GM18909 (cell line): ENCODE results near the gene MCTP1.
"Not testable (repeated sequence)": the region's sequence is repeated elsewhere in the genome, so short reads cannot be mapped to it uniquely, and the experiment has no call there.

Experiments
- ATAC-seq: cut with Tn5 transposase; IDR thresholded peaks from one replicate; pipeline ENCODE4 v1.9.1; 2021; ENCODE audit warnings: mild to moderate bottlenecking; ENCODE audit not compliant: unreplicated experiment, poor library complexity

Gene MCTP1

DNA sequence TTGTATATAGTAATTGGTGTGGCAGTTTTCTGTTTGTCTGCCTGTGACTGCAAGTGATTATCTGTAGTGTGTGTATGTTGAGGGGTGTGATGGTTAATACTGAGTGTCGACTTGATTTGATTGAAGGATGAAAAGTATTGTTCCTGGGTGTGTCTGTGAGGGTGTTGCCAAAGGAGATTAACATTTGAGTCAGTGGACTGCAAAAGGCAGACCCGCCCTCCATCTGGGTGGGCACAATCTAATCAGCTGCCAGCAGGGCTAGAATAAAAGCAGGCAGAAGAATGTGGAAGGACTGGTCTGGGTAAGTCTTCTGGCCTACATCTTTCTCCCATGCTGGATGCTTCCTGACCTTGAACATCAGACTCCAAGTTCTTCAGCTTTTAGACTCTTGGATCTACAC is 290.4 kb downstream of the MCTP1 start:
- not testable (repeated sequence) for ATAC-seq

DNA sequence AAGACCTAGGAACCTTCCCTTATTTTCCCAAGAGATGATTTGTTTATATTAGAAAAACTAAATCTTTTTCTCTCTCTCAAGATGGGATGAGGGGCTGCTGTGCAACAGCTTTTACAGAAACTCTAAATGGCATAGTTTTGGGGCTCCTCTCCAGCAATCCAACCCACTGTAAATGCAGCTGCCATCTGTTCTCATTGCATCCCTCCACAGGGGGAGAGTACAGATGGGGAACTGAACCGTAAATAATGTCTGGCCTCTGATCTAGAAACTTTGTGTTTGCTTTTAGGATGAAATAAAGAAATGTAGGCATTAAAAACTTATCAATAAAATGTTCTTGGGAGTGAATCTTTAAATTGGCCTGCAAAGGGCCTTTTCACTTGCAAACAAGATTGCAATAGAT is 291.4 kb downstream of the MCTP1 start:
- no peak for ATAC-seq

DNA sequence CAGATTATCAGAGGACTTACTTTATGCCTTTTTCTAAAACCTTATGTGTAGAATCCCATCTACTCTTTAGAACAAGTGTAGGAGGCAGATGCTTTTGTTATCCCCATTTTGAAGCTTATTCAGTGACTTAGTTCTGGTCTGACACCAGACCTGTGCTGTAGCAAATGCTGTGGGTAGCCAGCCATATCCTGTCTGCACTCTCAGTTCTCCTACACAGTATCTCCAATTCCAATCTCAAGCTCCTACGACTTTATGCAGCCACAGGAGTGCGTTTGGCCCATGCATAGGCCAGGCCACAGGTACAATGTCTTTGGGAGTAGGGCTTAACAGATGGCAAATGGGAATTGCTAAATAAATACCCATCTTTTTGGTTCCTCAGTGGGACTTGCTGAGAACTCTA is 292.6 kb downstream of the MCTP1 start:
- peak; percentile 70 for ATAC-seq

DNA sequence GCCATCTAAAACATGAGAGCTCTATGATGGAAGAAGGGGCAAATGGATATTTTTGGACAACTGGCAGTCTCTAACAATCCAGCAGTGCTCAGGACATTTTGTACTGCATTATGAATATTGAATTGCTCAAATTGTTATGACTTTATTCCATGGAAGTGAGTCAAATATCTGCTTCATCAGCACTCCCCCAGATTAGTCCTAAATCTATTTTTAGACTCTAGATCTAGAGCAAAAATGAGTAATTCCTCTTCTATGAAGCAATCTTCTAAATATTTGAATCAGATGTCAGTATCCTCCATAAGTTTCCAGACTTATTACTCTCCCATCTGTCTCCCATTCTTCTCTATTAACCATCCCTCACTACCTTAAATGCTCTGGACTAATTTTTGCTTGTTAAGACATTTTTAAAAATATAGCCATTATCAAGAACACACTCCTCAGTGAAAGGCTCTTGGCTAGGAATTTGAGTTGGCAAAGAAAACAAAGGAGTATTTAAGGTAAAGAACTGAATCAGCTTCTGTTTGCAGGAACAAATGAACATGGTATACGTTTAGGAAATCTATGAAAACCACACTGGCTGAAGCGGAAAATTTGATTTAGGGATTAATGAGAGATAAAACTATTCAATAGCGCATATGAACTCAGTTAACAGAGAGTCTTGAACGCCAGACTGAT is 300.9 kb downstream of the MCTP1 start:
- ATAC-seq = no peak

DNA sequence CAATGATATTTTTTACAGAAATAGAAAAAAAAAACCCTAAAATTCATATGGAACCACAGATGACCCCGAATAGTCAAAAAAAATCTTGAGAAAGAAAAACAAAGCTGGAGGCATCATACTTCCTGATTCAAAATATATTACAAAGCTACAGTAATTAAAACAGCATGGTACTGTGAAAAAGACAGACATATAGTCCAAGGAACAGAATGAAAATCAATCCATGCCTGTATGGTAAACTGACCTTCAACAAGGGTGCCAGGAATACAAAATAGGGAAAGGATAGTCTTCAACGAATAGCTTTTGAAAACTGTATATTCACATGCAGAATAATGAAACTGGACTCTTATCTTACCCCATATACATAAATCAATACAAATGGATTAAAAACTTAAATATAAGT is 307.5 kb downstream of the MCTP1 start:
- ATAC-seq = no peak

DNA sequence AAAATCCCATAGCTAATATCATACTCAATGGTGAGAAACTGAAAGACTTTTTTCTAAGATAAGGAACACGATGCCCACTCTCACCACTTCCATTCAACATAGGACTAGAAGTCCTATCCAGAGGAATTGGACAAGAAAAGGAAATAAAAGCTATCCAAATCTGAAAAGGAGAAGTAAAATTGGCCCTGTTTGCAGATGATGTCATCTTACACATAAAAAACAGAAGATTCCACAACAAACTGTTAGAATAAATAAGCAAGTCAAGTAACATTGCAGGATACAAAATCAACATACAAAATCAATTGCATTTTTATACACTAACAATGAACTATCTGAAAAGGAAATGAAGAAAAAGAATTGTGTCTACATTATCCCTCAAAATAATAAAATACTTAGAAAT is 308.0 kb downstream of the MCTP1 start:
- no peak for ATAC-seq

DNA sequence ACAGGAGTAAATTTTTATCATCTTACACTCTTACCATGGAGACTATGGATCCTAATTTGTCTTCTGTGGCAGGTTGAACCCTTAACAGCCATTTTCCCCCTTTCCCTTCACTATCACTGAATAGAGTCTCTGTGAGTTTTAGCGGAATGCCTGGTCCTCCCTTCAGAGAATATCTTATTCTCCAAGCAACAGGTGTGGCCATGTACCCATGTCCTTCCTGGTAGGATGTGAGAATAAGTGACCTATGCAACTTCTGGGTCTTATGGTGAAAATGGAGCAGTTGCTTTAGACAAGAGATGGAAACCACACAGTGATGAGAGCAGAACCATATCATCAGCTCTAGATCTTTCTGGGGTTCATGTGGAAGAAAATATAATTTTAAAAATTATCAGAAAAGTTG is 312.6 kb downstream of the MCTP1 start:
- no peak for ATAC-seq

DNA sequence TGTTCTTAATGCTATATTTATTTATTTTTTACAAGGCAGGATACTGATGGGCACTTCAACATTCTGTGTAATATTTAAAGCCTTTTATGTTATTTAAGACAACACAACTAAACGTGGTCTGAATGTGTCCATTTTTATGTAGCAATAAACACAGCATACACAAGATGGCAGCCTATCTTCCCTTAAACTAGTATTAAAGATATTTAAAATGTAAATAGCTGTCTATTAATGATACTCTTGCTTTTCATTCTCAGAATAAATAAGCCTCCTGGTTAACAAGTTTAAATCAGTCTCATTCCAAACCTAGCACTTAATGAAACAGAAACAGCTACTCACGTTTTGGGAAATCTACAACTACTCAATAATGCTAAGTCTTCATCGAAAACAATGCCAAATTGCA is 315.7 kb downstream of the MCTP1 start:
- no peak for ATAC-seq

DNA sequence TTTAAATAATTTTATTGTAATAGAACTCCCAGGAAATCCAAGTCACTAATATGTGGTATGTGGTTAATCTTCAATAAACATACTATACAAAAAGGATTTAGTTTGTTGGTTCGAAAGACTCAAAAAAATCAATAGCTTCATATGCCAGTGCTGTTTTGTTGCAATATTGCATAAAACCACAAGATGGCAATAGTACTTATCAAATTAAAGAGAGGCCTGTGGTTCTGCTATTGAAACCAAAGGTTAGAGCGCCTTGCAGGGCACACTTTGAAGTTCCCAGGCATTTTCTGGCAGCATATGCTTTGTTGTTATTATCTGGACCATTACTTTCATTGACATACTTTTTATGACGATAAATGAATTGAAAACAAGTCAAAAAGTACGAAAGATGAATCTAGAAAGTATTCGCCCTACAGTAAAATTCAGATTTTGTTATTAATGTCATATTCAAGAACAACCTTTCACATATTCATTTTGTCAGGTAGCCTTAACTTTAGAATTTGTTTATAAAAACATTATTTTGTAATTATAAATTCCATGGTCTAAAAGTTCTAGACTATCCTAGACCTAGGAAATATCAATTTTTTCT is 316.3 kb downstream of the MCTP1 start:
- ATAC-seq = peak; percentile 74

DNA sequence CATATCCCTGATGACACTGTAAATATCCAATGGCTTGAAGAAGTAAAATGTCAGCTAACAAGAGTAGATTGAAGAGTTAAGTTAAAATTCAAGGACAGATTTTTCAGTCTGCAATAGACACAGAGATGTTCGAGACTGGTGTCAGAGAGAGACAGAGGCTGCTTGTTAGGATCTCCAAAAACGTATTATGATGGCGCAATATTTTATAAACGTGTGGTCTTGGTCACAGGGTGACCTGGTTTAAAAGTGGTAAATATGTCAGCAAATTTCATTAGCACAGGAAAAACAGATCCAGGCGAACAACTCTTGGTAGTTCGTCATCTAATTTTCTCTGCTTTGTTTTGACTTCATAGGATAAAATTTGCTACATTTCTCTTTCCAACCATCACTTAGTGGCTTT is 317.4 kb downstream of the MCTP1 start:
- no peak for ATAC-seq

DNA sequence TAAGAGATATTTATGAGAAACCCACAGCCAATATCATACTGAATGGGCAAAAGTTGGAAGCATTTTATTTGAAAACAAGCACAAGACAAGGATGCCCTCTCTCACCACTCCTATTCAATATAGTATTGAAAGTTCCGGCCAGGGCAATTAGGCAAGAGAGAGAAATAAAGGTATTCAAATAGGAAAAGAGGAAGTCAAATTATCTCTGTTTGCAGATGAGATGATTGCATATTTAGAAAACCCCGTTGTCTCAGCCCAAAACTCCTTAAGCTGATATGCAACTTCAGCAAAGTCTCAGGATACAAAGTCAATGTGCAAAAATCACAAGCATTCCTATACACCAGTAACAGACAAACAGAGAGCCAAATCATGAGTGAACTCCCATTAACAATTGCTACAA is 325.6 kb downstream of the MCTP1 start:
- not testable (repeated sequence) for ATAC-seq

DNA sequence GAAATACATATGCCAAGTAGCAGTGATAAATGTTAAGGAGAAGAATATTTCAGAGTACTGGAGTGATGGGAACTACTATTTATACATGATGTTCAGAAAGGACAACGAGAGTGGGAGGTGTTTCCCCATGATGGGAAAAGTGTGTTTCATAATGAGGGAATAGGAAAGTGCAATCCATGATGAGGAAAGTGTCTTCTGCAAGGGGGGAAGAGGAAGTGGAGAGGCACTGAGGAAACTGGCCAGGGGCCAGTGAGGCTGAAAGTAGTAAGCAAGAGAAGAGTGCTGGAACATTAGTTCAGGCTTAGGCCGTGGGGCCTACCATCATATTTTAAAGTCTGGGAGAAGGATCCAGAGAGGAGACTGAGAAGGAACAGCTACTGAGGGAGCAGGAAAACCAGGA is 339.2 kb downstream of the MCTP1 start:
- ATAC-seq = no peak

DNA sequence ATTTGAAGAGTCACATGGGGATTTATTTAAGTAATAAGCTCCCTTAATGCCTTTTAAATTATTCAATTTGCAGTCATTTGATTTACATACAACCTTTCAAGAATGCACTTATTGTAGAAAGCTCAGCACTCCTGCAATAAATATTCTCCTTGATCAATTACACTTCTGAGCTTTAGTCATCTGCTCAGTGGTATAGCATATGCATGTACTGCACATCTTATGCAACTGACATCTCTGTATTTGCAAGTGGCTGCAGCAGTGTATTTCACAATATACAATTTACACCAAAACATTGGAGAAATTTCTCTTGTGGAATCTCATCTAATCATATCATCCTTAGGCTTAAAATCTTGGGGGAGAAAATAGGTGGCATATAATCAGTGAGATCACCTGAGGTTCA is 340.7 kb downstream of the MCTP1 start:
- no peak for ATAC-seq

DNA sequence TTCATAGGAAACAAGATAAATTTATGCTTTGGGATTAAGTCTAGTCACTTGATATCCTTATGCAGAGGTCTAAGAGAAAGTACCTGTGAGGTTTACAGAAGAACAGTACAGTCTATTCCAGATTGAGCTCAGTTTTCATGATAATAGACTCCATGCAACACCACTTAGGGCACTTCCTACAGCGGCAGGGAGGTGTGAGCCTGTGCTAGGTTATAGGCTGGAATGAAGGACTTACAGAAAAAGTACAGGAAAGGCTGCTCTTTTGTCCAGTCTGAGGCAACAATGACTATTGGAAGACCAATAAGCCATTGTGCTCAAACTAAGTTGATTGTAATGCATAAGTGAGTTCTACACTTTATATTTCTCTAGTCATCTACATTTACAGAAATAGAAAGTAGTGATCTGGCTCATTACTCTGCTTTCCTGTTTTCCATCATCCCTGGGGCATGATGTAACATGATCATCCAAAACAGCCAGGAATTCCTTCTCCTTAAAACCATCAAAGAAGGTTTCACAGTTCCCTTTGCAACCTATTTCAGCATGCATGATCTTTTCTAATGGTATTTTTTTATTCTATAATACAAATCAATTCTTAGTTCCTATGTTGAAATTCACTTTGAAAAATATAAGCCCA is 343.7 kb downstream of the MCTP1 start:
- no peak for ATAC-seq

DNA sequence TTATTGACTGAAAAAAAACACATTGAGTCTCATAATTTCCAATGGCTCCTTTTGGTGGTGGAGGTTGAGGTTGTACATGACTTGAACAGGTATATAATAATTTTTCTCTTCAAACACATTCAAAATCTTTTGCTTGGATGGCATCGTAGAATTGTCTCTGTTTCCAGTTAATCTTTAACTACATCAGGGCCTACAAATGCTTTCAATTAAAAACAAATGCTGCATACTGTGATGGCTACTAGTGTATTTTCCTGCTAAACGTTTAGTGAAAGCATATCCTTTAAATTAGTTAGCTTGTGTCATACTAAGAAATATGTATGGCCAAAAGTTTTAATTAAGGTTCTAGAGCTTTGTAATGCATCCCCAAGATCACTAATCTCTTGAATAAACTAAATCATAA is 352.6 kb downstream of the MCTP1 start:
- no peak for ATAC-seq

DNA sequence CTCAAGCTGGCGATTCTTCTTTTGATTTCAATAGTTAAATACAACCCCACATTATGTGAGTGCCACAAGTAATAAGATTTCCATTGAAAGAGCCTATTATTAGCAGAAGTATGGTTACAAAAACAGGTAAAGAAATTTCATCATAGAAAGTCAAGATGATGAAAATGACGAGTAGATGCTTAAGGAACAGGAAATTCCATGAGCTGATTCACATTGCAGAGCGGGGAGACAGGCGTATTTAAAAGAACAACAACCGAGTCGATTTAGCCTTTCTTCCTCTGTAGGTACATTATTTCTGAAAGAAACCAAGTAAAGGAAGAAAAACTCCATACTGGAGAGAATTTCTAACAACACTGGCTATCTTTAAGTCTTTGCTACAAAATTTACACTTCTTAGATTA is 356.0 kb downstream of the MCTP1 start:
- no peak for ATAC-seq

DNA sequence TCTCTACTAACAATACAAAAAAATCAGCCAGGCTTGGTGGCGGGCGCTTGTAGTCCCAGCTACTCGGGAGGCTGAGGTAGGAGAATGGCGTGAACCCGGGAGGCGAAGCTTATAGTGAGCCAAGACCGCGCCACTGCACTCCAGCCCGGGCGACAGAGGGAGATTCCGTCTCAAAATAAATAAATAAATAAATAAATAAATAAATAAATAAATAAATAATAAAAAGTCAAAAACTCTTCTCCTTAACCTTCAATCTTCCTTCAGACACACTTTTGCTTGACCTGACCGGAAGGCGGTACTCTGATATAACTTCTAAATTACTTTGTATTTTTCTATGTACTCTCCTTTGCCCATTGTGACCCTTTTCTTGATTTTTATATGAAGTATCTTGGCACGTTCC is 364.3 kb downstream of the MCTP1 start:
- ATAC-seq = no peak

DNA sequence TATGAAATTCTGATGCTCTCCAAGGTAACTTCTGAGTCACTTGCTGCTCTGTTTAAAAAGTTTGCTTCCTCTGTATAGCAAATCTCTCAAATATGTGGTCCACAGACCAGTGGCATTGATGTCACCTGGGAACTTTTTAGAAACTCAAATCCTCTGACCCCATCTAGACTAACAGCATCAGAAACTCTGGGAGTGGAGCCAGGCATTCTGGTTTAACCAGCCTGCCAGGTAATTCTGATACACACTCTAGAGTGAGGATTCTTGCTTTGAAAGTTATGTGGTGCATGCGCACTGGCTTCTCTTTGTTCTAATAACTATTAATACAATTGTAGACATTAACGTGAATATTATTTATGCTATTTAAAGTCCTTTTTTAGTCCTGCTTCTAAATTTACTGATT is 368.3 kb downstream of the MCTP1 start:
- ATAC-seq = no peak

DNA sequence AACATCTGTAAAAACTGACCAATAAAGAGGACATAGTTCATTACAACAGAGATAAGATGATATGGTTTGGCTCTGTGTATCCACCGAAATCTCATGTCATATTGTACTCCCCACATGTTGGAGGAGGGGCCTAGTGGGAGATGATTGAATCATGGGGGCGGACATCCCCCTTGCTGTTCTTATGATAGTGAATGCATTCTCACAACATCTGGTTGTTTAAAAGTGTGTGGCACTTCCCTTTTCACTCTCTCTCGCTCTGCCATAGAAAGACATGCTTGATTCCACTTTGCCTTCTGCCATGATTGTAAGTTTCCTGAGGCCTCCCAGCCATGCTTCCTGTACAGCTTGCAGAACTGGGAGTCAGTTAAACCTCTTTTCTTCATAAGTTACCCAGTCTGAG is 373.6 kb downstream of the MCTP1 start:
- no peak for ATAC-seq

DNA sequence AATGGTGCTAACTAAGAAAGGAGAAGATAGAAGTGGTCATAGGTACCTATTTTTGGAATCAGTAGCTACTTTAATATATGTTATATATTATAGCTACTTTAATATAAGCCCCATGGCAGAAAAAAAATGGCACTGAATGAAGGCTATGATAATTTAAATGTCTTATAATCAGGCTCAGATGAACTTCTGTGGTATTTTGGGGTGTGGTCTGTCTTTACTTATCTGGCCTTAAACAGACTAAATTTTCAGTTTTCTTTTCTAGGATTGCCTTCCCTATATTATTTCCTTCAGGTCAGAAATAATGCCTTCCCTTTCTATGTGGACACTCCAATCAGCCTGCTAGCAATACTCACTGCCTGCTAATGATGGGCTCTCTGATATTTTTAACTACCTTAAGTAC is 374.2 kb downstream of the MCTP1 start:
- ATAC-seq = no peak

DNA sequence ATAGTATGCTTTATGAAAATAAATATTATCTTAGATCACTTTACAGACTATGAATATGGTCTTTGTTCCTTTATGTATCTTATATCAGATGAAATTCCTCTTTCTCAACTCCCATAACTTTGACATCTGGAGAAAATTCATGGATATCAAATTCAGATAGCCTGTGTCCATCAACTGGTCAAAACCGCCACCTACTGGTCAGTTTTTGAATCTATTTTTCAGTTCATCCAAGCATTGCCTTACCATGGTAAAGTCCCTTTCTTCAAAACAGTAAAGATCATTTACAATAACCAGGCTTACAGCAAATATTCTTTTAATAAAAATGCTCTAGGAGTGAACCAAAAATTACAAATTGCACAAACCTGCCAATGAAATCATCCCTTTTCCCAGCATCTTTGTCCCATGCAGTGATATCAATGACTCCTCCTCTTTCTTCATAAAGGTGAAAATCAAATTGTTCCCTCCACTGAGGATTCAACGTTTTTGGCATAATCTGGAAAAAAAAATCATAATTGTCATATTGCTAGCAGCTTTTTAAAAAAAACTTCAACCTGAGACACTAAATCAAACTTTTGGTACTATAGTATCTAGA is 375.9 kb downstream of the MCTP1 start:
- no peak for ATAC-seq

DNA sequence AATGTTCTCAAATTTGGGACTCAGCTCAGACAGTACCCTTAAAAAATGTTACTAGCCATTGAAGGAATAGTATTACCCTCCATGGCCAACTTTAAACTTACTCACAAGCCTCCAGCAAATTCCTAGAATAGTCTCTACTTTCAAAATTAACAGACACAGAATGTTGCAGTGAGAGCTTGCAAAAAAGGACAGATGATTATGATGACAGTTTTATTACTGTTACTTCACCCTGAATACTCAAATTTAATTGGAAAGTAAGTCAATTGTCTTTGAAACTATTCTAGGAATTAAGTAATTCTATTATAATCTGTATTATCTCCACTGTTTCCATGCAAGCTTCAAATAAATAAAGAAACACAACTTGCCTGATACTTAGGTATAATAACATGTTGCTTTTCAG is 378.1 kb downstream of the MCTP1 start:
- ATAC-seq = no peak
